H1 (cell line): ENCODE results near the gene RBM42. TPM values are rescaled to one million over a fixed set of nuclear protein-coding genes. Genes with fewer than 3 reads are reported as not detected.
"Not testable (repeated sequence)": the region's sequence is repeated elsewhere in the genome, so short reads cannot be mapped to it uniquely, and the experiment has no call there.

Experiments
- CTCF ChIA-PET: fragments of 300-600 bp; sonication (Branson Sonifier 250); formaldehyde crosslinking; loops from one replicate; lab custom pipeline; 2021; ENCODE audit not compliant: partially characterized antibody; lab: Charles Lee
- POLR2A ChIA-PET: fragments of 300-600 bp; sonication (Branson Sonifier 250); formaldehyde crosslinking; loops from one replicate; lab custom pipeline; 2021; ENCODE audit warnings: inconsistent platforms; ENCODE audit not compliant: partially characterized antibody; lab: Charles Lee
- DNase-seq, 2 experiments: peaks; one replicate each; pipeline versions ENCODE4 v3.0.0 to v3.0.0-alpha.2; 2010 to 2022; ENCODE audit warnings: low spot score in 2 of 2, low read depth in 1 of 2, mixed read lengths in 1 of 2
- FAIRE-seq: peaks from 2 replicates; lab custom pipeline; 2011; peaks lifted over from hg19 to GRCh38; lab: Jason Lieb, UNC
- H2AFZ ChIP-seq: 2 replicates; pipeline ENCODE4 v1.8.1; 2012; ENCODE audit warnings: low read length, inconsistent platforms
- H2AK5ac ChIP-seq: 2 replicates; pipeline ENCODE4 v1.6.1; 2013; ENCODE audit warnings: low read depth, low read length
- H2BK120ac ChIP-seq: replicated peaks from 2 replicates; pipeline ENCODE3; 2013; ENCODE audit warnings: low read depth, low read length, inconsistent platforms
- H2BK12ac ChIP-seq: 2 replicates; pipeline ENCODE4 v1.6.1; 2013; ENCODE audit warnings: low read depth, low read length
- H2BK15ac ChIP-seq: 2 replicates; pipeline ENCODE4 v1.6.1; 2013; ENCODE audit warnings: low read length
- H2BK20ac ChIP-seq: 2 replicates; pipeline ENCODE4 v1.6.1; 2013; ENCODE audit warnings: low read length
- H2BK5ac ChIP-seq: 2 replicates; pipeline ENCODE4 v1.6.1; 2013; ENCODE audit warnings: low read depth, low read length
- H3K14ac ChIP-seq: 2 replicates; pipeline ENCODE4 v1.6.1; 2013; ENCODE audit warnings: inconsistent platforms; ENCODE audit not compliant: insufficient read length
- H3K18ac ChIP-seq: 2 replicates; pipeline ENCODE4 v1.6.1; 2013; ENCODE audit warnings: low read length; ENCODE audit errors: extremely low read depth
- H3K23ac ChIP-seq: 2 replicates; pipeline ENCODE4 v1.6.1; 2013; ENCODE audit warnings: inconsistent platforms; ENCODE audit not compliant: insufficient read length
- H3K23me2 ChIP-seq: 2 replicates; pipeline ENCODE4 v1.6.1; 2013; ENCODE audit warnings: low read depth, low read length
- H3K27ac ChIP-seq: 2 replicates; pipeline ENCODE4 v1.6.1; 2011; ENCODE audit warnings: low read depth, low read length, inconsistent platforms
- H3K27me3 ChIP-seq, 4 experiments: replicated peaks in 1 of 4; 1 replicate in 1 of 4; 2 replicates in 3 of 4; pipeline versions ENCODE4 v1.6.1 to v1.8.1; 2011 to 2013; ENCODE audit warnings: low read length in 3 of 4, mild to moderate bottlenecking in 3 of 4, inconsistent platforms in 2 of 4, mixed read lengths in 2 of 4, moderate library complexity in 1 of 4; ENCODE audit not compliant: control insufficient read depth in 3 of 4, insufficient read depth in 3 of 4; ENCODE audit errors: extremely low read depth in 1 of 4
- H3K36me3 ChIP-seq, 4 experiments: 2 replicates each; pipeline versions ENCODE4 v1.6.1 to v1.8.1; 2011 to 2013; ENCODE audit warnings: mild to moderate bottlenecking in 4 of 4, low read length in 3 of 4, moderate library complexity in 2 of 4, control low read depth in 1 of 4, inconsistent platforms in 1 of 4; ENCODE audit not compliant: insufficient read depth in 4 of 4, control insufficient read depth in 2 of 4
- H3K4ac ChIP-seq: replicated peaks from 2 replicates; pipeline ENCODE3; 2013; ENCODE audit warnings: low read length, low read depth, mixed read lengths, inconsistent platforms; ENCODE audit not compliant: insufficient read length
- H3K4me1 ChIP-seq, 4 experiments: replicated peaks in 1 of 4; 1 replicate in 1 of 4; 2 replicates in 3 of 4; pipeline versions ENCODE4 v1.6.1 to v1.8.1; 2011 to 2013; ENCODE audit warnings: low read length in 3 of 4, inconsistent platforms in 2 of 4, mixed read lengths in 1 of 4; ENCODE audit not compliant: insufficient read depth in 4 of 4, control insufficient read depth in 3 of 4
- H3K4me2 ChIP-seq, 2 experiments: 2 replicates each; pipeline versions ENCODE4 v1.6.1 to v1.8.1; 2011 to 2013; ENCODE audit warnings: low read depth in 2 of 2, low read length in 2 of 2, control low read depth in 1 of 2, inconsistent platforms in 1 of 2, mild to moderate bottlenecking in 1 of 2; ENCODE audit not compliant: insufficient read depth in 1 of 2
- H3K4me3 ChIP-seq, 4 experiments: fragments of 200-600, 300-600 bp in 1 of 4; sonication (generic), shearing (Covaris generic), sonication (Bioruptor Twin) in 1 of 4; 2 replicates each; pipeline versions ENCODE4 v1.5.1 to v1.8.1; 2011 to 2016; ENCODE audit warnings: low read length in 4 of 4, low read depth in 3 of 4, control low read depth in 2 of 4, inconsistent platforms in 2 of 4, mild to moderate bottlenecking in 2 of 4, mixed read lengths in 1 of 4, moderate library complexity in 1 of 4; ENCODE audit not compliant: insufficient read depth in 2 of 4; ENCODE audit errors: extremely low read depth in 1 of 4
- H3K56ac ChIP-seq: replicated peaks from 2 replicates; pipeline ENCODE3; 2013; ENCODE audit warnings: low read depth, mild to moderate bottlenecking, mixed read lengths, low read length, inconsistent platforms; ENCODE audit not compliant: insufficient read length
- H3K79me1 ChIP-seq: 2 replicates; pipeline ENCODE4 v1.6.1; 2013; ENCODE audit warnings: low read depth, low read length, control low read depth
- H3K79me2 ChIP-seq, 2 experiments: 2 replicates each; pipeline versions ENCODE4 v1.6.1 to v1.8.1; 2012 to 2013; ENCODE audit warnings: low read length in 2 of 2, mild to moderate bottlenecking in 2 of 2, inconsistent platforms in 1 of 2; ENCODE audit not compliant: insufficient read depth in 2 of 2, control insufficient read depth in 1 of 2
- H3K9ac ChIP-seq, 4 experiments: replicated peaks in 1 of 4; 1 replicate in 1 of 4; 2 replicates in 3 of 4; pipeline versions ENCODE4 v1.6.1 to v1.8.1; 2011 to 2013; ENCODE audit warnings: low read depth in 3 of 4, low read length in 3 of 4, control low read depth in 2 of 4, mild to moderate bottlenecking in 2 of 4, moderate library complexity in 2 of 4, inconsistent platforms in 1 of 4; ENCODE audit errors: extremely low read depth in 1 of 4
- H3K9me3 ChIP-seq, 2 experiments: 2 replicates each; pipeline versions ENCODE4 v1.6.1 to v1.8.1; 2012 to 2013; ENCODE audit warnings: mild to moderate bottlenecking in 2 of 2, moderate library complexity in 2 of 2, control low read depth in 1 of 2, inconsistent platforms in 1 of 2, low read depth in 1 of 2, low read length in 1 of 2, mixed read lengths in 1 of 2; ENCODE audit not compliant: insufficient read depth in 2 of 2
- H4K20me1 ChIP-seq, 2 experiments: replicated peaks in 1 of 2; 2 replicates each; pipeline versions ENCODE3 to v1.8.1; 2011 to 2013; ENCODE audit warnings: inconsistent platforms in 2 of 2, low read length in 2 of 2, mild to moderate bottlenecking in 1 of 2; ENCODE audit not compliant: insufficient read depth in 2 of 2, control insufficient read depth in 1 of 2
- H4K5ac ChIP-seq: 2 replicates; pipeline ENCODE4 v1.6.1; 2013; ENCODE audit warnings: low read length, low read depth, mixed read lengths, inconsistent platforms; ENCODE audit not compliant: insufficient read length
- H4K8ac ChIP-seq: 2 replicates; pipeline ENCODE4 v1.8.0; 2013; ENCODE audit warnings: mild to moderate bottlenecking, moderate library complexity, low read length, inconsistent platforms; ENCODE audit not compliant: insufficient read depth; ENCODE audit errors: extremely low read depth
- H4K91ac ChIP-seq: replicated peaks from 2 replicates; pipeline ENCODE3; 2013; ENCODE audit warnings: low read length, mixed read lengths, inconsistent platforms; ENCODE audit not compliant: insufficient read length
- WGBS, 2 experiments: shearing (Covaris generic) in 1 of 2; methylation state at CpG; one replicate each; pipeline versions ENCODE4 v1.1.6 to v1.1.7; 2013 to 2015; ENCODE audit warnings: low lambda C conversion rate in 2 of 2, mixed read lengths in 2 of 2, inconsistent platforms in 1 of 2, low coverage in 1 of 2, missing lambda C conversion rate in 1 of 2; ENCODE audit not compliant: insufficient replicate concordance in 2 of 2, insufficient coverage in 1 of 2, insufficient read length in 1 of 2; ENCODE audit errors: extremely low coverage in 1 of 2, missing lambda C conversion rate in 1 of 2; 5-methylcytosine and 5-hydroxymethylcytosine counted together
- polyA plus RNA-seq, 7 experiments: library from polyadenylated mRNA; depleted of rRNA in 3 of 7; stranded (reverse) in 5 of 7; unstranded in 2 of 7; fragments of >200 nt in 5 of 7; fragments of 200-250 nt in 2 of 7; gene quantifications; 1 replicate in 5 of 7; 2 replicates in 1 of 7; 4 replicates in 1 of 7; pipeline versions ENCODE4 v1.2.1 to v1.2.3, GENCODE V29; 2011 to 2013; ENCODE audit warnings: missing spikeins in 2 of 7, mixed read lengths in 2 of 7
- total RNA-seq: library from RNA; stranded (reverse); fragmentation: NEBNext Ultra II Directional; extraction: Animal tissue kit (Norgen Biotek cat#: 25700); gene quantifications from 2 replicates; pipeline ENCODE4 v1.2.1, GENCODE V29; 2021

The RBM42 gene
- total and polyA plus RNA-seq, 2 of the 8 experiments (the other 6 are each of a cell fraction or from before 2014, with no cell fraction given): 59.8 to 80.8 TPM

DNA sequence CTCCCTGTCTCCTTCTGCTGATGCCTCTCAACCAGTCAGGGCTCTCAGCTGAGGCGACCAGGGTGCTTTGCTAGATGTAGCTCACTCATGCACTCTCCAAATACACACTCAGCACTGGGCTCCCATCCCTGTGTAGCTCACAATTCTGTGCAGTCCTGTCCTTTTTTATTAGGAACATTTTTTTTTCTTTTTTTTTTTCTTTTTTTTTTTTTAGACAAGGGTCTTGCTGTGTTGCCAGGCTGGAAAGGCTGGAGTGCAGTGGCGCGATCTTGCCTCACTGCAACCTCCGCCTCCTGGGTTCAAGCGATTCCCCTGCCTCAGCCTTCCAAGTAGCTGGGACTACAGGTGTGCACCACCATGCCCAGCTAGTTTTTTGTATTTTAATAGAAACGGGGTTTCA is 26.0 kb downstream of the RBM42 start:
- WGBS, 2 experiments: 98% methylated on average over 5 of the region's 6 CpGs; no CpG with 5 or more reads in 1 of the 2 experiments
- CTCF ChIA-PET: interaction anchor here (0.7 to 1.9 kb wide), 4 partner anchors 65 to 302 kb away, joined by 3 to 7 read pairs (median 4); no protein-coding TSS in a partner anchor
- POLR2A ChIA-PET: not testable (repeated sequence)

More for the DNA sequence above, 26.0 kb downstream of the RBM42 start:
- not testable (repeated sequence) for H3K14ac ChIP-seq, H2AK5ac ChIP-seq, H3K4me1 ChIP-seq, H4K91ac ChIP-seq, H4K5ac ChIP-seq, H3K23me2 ChIP-seq, H2BK20ac ChIP-seq, FAIRE-seq, H3K9ac ChIP-seq, H3K79me1 ChIP-seq, H2BK120ac ChIP-seq, H2BK12ac ChIP-seq, H3K23ac ChIP-seq, H3K27me3 ChIP-seq, H3K27ac ChIP-seq, H3K4ac ChIP-seq, H3K79me2 ChIP-seq, H3K18ac ChIP-seq, DNase-seq, H3K56ac ChIP-seq, H2BK5ac ChIP-seq, H3K4me3 ChIP-seq, H2BK15ac ChIP-seq, H3K9me3 ChIP-seq, H3K4me2 ChIP-seq, H2AFZ ChIP-seq, H4K8ac ChIP-seq
- Histone ChIP-seq H3K36me3 (peaks cover 9 to 54% (median 35%) of the 10 kb centered on the region in 4 experiments), H4K20me1 (peaks cover 0 to 16% of the 10 kb centered on the region in 2 experiments)
